Skeletal muscle satellite cell (primary cell): ENCODE results near the gene GSPT2.

Experiments used
- H3K27me3 ChIP-seq: 2 replicates; pipeline ENCODE4 v1.7.0; 2013; ENCODE audit warnings: low read length; ENCODE audit not compliant: control insufficient read depth, insufficient read depth
- H3K36me3 ChIP-seq: 2 replicates; pipeline ENCODE4 v1.7.0; 2013; ENCODE audit warnings: mild to moderate bottlenecking, control low read depth, low read length; ENCODE audit not compliant: insufficient read depth
- H3K4me1 ChIP-seq: 2 replicates; pipeline ENCODE4 v1.7.0; 2013; ENCODE audit warnings: low read length; ENCODE audit not compliant: control insufficient read depth, insufficient read depth
- H3K4me2 ChIP-seq: 2 replicates; pipeline ENCODE4 v1.7.0; 2013; ENCODE audit warnings: mild to moderate bottlenecking, low read length
- H3K4me3 ChIP-seq: 2 replicates; pipeline ENCODE4 v1.7.0; 2013; ENCODE audit warnings: low read length
- H3K9ac ChIP-seq: 2 replicates; pipeline ENCODE4 v1.7.0; 2013; ENCODE audit warnings: mild to moderate bottlenecking, low read depth, low read length, moderate library complexity
- H3K9me3 ChIP-seq: replicated peaks from 2 replicates; pipeline ENCODE4 v1.7.0; 2013; ENCODE audit warnings: mild to moderate bottlenecking, control low read depth, low read length

Gene GSPT2

DNA sequence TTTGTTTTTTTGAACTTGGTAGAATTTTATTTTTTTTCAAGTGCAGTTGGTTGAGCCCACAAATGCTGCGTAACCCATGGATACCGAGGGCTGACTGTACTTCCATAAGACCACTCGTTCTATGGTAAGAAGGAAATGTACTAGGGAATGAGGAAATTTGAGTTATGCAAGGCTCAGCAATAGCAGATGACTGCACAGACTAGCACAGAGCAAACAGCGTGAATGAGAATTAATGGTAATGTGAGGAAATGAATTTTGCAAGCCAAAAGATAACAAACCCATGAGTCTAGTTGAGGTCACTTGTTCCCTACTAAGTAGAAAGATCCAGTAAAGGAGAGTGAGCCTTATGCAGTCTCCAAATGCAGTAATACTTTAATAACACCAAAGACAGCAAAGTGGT lies 17.4 kb downstream of the GSPT2 start:
- H3K27me3 ChIP-seq: peaks cover 20% of the 10 kb centered on the region
- H3K4me1 ChIP-seq: no peaks in the 10 kb centered on the region
- H3K4me3 ChIP-seq: no peak overlapping the region
- no peak overlapping the region for H3K9ac ChIP-seq
- no peaks in the 10 kb centered on the region for H3K36me3 ChIP-seq
- no peaks in the 10 kb centered on the region for H3K9me3 ChIP-seq
- no peak overlapping the region for H3K4me2 ChIP-seq

DNA sequence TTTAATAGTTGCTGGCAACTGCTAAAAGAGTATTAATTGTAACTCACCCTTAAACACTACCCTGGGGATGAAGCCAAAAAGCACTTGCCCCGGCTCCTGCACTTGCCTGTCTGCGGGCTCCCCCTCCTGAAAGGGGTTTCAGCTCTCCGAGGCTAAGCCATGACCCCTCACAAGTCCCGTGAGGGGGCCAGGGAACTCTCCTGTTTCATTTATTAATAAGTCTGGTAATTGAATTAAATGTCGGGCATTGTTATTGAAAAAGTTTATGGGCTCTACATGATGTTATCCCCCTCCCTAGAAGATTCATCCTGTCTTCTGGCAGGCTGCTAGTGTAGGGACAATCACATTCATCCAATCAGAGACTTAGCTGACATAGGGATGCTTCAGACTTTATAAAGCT lies 23.3 kb downstream of the GSPT2 start:
- Histone ChIP-seq H3K27me3 (peaks cover 8% of the 10 kb centered on the region), H3K4me1 (no peaks in the 10 kb centered on the region), H3K4me2 (no peak overlapping the region), H3K36me3 (no peaks in the 10 kb centered on the region), H3K9ac (no peak overlapping the region), H3K4me3 (no peak overlapping the region), H3K9me3 (no peaks in the 10 kb centered on the region)

DNA sequence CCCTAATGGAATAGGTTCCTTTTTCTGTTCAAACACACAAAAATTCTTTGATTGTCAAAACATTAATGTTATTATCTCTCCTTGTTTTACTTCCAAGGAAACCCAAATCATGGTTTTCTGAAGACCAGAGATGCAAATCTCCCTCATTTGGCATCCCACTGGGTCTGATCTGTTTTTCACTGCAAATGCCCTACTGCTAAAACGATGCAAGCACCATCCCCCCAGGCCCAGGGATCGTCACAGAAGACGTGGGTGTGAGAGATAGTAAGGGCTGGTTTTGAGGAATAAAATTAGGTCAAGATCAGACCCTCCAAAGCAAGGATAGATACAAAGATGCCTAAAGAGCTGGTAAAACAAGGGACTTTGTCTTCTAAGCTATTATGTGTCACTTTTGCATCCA lies 33.6 kb downstream of the GSPT2 start:
- Histone ChIP-seq H3K4me3 (no peak overlapping the region), H3K36me3 (no peaks in the 10 kb centered on the region), H3K4me1 (no peaks in the 10 kb centered on the region), H3K9ac (no peak overlapping the region), H3K9me3 (no peaks in the 10 kb centered on the region), H3K27me3 (peaks cover 5% of the 10 kb centered on the region), H3K4me2 (no peak overlapping the region)

DNA sequence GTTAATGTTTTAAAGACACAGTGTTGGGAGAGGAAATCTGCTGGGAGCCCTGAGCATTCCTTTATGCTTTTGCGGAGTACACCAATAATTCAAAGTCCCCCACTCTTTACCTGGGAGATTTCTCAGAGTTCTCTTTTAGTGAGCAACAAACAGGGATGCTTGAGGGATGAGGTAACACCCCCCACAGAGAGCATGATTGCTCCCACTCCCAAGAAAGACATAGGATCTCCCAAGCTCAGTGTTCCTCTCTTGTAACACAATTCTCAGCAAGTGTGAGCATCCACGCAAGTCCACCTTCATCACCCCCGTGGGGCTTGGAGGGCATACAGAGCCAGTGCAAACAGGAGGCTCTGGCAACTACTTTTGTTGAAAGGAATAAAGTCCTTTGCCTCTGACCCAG lies 36.1 kb downstream of the GSPT2 start:
- Histone ChIP-seq H3K4me1 (no peaks in the 10 kb centered on the region), H3K36me3 (no peaks in the 10 kb centered on the region), H3K9me3 (no peaks in the 10 kb centered on the region), H3K27me3 (peaks cover 5% of the 10 kb centered on the region), H3K9ac (no peak overlapping the region), H3K4me3 (no peak overlapping the region), H3K4me2 (no peak overlapping the region)

DNA sequence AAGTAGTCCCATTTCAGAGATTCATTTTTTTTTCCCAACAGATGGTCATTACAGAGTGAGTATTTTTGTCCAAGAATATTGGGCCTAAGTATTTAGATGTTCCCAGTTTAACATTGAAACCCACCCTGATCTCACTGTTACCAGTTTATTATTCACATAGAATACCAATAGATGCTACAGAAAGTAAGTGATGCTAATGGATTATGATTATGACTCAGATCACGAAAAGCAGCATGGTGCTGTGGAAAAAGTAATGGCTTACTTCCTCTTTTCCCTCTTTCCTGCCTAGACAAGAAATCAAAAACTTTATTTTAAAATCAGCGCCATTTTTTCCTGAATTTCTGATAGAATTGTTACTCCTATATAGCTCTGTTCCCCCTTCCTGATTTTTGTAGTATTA lies 51.9 kb downstream of the GSPT2 start:
- Histone ChIP-seq H3K36me3 (no peaks in the 10 kb centered on the region), H3K27me3 (peaks cover 8% of the 10 kb centered on the region), H3K9ac (no peak overlapping the region), H3K9me3 (no peaks in the 10 kb centered on the region), H3K4me3 (no peak overlapping the region), H3K4me1 (no peaks in the 10 kb centered on the region), H3K4me2 (no peak overlapping the region)
